Measurements from ENCODE around the gene GTF2H3.

GRCh38 chr12:123645380-123645779 is 11.8 kb downstream of the GTF2H3 start:
- TF ChIP-seq SMC3 (IDR thresholded peaks at IDR 0.05) (no peak), CTCF (IDR thresholded peaks at IDR 0.05) (no peak), MAX (IDR thresholded peaks at IDR 0.05) (no peak), USF2 (IDR thresholded peaks at IDR 0.05) (no peak), ESRRA (IDR thresholded peaks at IDR 0.05; ENCODE audit: borderline replicate concordance, low read length) (no peak), CBX2 (IDR thresholded peaks at IDR 0.05; ENCODE audit: borderline replicate concordance, low read depth) (no peak), RNF2 (IDR thresholded peaks at IDR 0.05; ENCODE audit: borderline replicate concordance, low read depth) (no peak), EP300 (IDR thresholded peaks at IDR 0.05) (no peak), CEBPB (IDR thresholded peaks at IDR 0.05) (no peak), POLR2A (IDR thresholded peaks at IDR 0.05; ENCODE audit: low read length) (no peak), JUNB (IDR thresholded peaks at IDR 0.05) (no peak), PBX3 (IDR thresholded peaks at IDR 0.05) (no peak), HDAC2 (IDR thresholded peaks at IDR 0.05) (no peak)
